NCI-H1105 (cell line): ENCODE results near the gene CHD9.
A peak's percentile ranks its signal among the peaks of the same experiment; 100 is the strongest.
"Not testable (repeated sequence)": the region's sequence is repeated elsewhere in the genome, so short reads cannot be mapped to it uniquely, and the experiment has no call there.

ENCODE experiments used
- DNase-seq: peaks from one replicate; lab custom pipeline; 2025; lab: John Stamatoyannopoulos, UW

Gene CHD9

GRCh38 chr16:53054670-53055485 is at the start of gene CHD9:
Gene CHD9 (plus strand): TSS chr16:53054991. CDS start chr16:53156090, 101,099 bp downstream.
- DNase-seq: peak; percentile 90

- DNase-seq: no peak
Measured at GRCh38 chr16:53007095-53007494, 47.7 kb upstream of the CHD9 start.

- DNase-seq: no peak
Measured at GRCh38 chr16:53014287-53014686, 40.5 kb upstream of the CHD9 start.

GRCh38 chr16:53018834-53019416 is 35.9 kb upstream of the CHD9 start:
- no peak for DNase-seq

GRCh38 chr16:53022374-53022773 is 32.4 kb upstream of the CHD9 start:
- DNase-seq: peak; percentile 57

- no peak for DNase-seq
Measured at GRCh38 chr16:53024045-53024444, 30.7 kb upstream of the CHD9 start.

- DNase-seq: no peak
Measured at GRCh38 chr16:53029971-53030370, 24.8 kb upstream of the CHD9 start.

GRCh38 chr16:53031323-53031942 is 23.4 kb upstream of the CHD9 start:
- no peak for DNase-seq

GRCh38 chr16:53034306-53034705 is 20.5 kb upstream of the CHD9 start:
- no peak for DNase-seq

- no peak for DNase-seq
Measured at GRCh38 chr16:53035176-53035942, 19.4 kb upstream of the CHD9 start.

GRCh38 chr16:53036066-53036465 is 18.7 kb upstream of the CHD9 start:
- DNase-seq: no peak

- DNase-seq: not testable (repeated sequence)
Measured at GRCh38 chr16:53036711-53037110, 18.1 kb upstream of the CHD9 start.

GRCh38 chr16:53040788-53041187 is 14.0 kb upstream of the CHD9 start:
- DNase-seq: no peak

- peak; percentile 5 for DNase-seq
Measured at GRCh38 chr16:53041320-53042051, 13.3 kb upstream of the CHD9 start.

GRCh38 chr16:53042235-53042701 is 12.5 kb upstream of the CHD9 start:
- no peak for DNase-seq

- DNase-seq: no peak
Measured at GRCh38 chr16:53043428-53043831, 11.4 kb upstream of the CHD9 start.

- no peak for DNase-seq
Measured at GRCh38 chr16:53043986-53044601, 10.7 kb upstream of the CHD9 start.

GRCh38 chr16:53045341-53046220 is 9.2 kb upstream of the CHD9 start:
- DNase-seq: no peak

- not testable (repeated sequence) for DNase-seq
Measured at GRCh38 chr16:53047515-53047914, 7.3 kb upstream of the CHD9 start.
